Measurements from ENCODE around the gene PIM3.

- TF ChIP-seq CTCF (IDR thresholded peaks at IDR 0.05), result no peak
- TF ChIP-seq POLR2A (IDR thresholded peaks at IDR 0.05), result no peak
Measured at GRCh38 chr22:49997251-49997599, 36.7 kb downstream of the PIM3 start.

Data from uterus (tissue), 2 donors.